ENCODE results near the gene MTHFD2.
"Not testable (repeated sequence)": the region's sequence is repeated elsewhere in the genome, so short reads cannot be mapped to it uniquely, and the experiment has no call there.

MTHFD2 gene

DNA sequence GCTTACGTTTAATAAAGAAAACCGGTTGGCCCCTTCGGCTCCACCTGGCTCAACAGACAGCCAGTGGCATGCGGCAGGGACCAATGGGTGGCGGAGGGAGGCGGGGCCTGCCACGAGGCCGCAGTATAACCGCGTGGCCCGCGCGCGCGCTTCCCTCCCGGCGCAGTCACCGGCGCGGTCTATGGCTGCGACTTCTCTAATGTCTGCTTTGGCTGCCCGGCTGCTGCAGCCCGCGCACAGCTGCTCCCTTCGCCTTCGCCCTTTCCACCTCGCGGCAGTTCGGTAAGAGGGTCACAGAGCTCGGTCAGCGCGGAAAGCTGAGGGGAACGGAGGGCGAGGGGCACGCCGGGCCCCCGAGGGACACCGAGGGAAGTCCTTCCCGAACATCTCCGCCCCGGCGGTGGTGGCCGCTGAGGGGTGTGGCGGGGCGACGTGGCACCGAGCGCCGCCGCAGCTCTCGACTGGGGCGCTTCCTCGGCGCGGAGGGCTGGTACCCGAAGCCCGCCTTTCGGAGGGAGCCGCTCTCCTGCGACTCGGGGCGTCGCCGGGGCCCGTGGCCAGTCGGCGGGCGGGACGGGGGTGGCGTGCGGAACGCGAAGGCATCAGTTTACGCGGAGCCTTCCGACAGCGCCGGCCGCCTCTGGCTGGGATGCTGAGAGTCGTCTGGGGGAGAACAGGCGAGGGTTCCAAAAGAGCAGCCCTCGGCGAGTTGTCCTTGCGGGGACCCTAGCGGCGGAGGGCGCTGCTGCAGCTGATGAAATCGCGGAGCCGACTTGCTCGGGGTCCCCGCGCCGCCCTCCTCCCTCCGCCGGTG lies at the start of gene MTHFD2:
TSS of gene MTHFD2 (plus strand) at position 155 of the 814 bp plus-strand sequence. CDS start at position 182, 27 bp downstream.
- peak; percentile 95 for DNase-seq (ENCODE audit: low spot score)

DNA sequence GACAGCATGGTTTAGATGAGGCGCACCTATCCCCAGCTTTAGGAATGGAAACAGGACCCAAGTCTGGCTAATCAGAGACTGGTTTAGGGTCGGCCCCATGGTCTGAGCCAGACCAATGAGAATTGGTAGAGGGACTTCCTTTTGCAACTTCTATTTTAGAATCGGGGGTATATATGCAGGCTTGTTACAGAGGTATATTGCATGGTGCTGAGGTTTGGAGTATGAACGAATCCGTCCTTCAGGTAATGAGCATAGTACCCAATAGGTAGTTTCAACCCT lies 49.2 kb upstream of the MTHFD2 start:
- no peak for DNase-seq (ENCODE audit: low spot score)

DNA sequence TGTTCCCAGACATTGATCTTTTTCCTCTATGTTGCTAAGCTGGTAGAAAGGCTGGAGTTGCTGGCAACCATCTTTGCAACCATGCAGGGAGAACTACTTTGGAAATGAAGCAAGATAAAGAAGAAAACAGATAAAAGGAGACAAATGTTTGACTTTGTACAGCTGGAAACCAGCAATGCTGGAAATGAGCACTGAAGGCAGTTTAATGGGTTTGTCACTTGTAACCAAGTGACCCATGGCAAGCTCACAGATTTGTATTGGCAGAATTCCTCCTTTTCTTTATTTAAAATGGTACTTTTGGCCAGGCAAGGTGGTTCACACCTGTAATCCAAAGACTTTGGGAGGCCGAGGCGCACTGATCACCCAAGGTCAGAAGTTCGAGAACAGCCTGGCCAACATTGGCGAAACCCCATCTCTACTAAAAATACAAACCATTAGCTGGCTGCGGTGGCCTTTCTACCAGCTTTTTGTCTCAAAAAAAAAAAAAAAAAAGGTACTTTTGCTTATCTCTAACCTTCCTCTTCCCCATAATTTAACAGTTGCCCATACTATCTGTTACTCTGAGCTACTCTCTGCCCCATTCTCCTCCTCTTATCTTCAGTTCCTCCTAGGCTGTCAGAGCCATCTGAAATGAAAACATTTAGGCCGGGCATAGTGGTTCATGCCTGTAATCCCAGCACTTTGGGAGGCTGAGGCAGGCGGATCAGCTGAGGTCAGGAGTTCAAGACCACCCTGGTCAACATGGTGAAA lies 48.7 kb upstream of the MTHFD2 start:
- no peak for DNase-seq (ENCODE audit: low spot score)

DNA sequence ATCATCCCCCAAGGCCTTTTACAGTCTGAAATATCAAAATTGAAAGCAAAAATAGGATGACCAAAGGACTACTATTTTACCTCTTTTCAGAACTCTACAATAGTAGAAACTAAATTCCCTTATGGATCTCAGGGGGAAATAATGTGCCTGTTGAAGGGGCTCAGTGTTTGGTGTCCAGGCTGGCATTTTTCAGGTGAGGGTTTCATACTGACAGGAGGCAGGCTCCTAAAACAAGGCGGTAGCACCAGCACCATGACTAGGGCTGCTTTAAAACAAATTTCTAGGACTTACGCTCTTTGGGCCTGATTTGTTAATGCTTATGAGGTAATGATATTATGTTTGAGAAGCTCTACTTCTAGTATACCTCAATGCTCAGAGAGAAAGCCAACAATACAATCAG lies 45.5 kb upstream of the MTHFD2 start:
- no peak for DNase-seq (ENCODE audit: low spot score)

DNA sequence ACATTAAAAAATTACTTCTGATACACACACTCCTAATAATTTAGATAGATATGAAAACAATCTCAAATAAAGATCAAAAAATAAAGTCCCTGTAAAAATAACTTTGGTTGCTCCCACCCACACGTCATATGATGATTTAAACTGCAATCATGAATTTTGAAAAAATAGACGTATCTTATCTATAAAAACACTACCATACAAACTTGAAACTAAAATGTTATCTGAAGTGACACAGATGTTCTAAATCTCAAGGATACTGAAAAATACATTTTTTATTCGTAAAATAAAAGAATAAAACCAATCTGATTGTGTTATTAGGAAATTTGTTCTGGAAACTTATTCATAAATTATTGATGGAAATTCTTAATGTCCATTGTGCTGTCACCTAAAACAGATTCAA lies 42.6 kb upstream of the MTHFD2 start:
- DNase-seq (ENCODE audit: low spot score) = no peak

- no peak for DNase-seq (ENCODE audit: low spot score)
These were observed 35.5 kb upstream of the MTHFD2 start for GRCh38 chr2:74162951-74163350.

GRCh38 chr2:74164761-74165160 lies 33.7 kb upstream of the MTHFD2 start:
- no peak for DNase-seq (ENCODE audit: low spot score)

DNA sequence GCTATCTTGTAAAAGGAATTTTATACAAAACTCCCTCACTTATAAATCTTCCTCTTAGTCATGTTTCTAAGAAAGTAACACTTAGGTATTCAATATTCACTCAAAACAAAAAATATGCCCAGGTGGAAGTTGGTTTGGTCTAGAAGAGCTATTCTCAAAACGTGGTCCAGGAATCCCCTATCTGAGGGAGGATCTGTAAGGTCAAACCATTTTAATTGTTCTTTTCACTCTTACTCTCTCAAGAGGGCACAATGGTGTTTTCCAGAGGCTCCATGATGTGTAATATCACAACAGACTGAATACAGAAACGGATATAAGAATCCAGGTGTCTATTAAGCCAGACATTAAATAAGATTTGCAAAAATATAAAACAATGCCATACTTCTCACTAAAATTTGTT lies 29.7 kb upstream of the MTHFD2 start:
- no peak for DNase-seq (ENCODE audit: low spot score)

- no peak for DNase-seq (ENCODE audit: low spot score)
These were observed 23.5 kb upstream of the MTHFD2 start for GRCh38 chr2:74174909-74175308.

DNA sequence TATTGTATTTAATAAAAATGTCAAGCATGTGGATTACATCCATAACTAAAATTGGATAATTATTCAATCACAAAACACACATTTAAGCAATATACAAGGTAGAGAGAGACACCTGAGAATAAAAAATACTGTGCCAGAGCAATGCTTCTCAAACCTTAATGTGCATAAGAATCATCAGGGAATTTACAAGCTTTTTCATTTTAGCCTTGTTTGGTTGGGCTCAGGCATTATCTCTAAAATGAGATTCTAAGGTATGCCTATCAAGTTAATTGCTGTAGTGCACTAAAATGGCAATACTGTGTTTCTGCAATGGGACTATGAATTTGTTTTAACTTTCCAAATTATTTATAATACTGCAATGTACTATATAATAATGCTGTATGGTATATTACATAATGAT lies 20.7 kb upstream of the MTHFD2 start:
- no peak for DNase-seq (ENCODE audit: low spot score)

GRCh38 chr2:74178211-74179062 lies 20.0 kb upstream of the MTHFD2 start, which contains the start of gene MOB1A:
TSS of gene MOB1A (minus strand) at chr2:74178879. CDS start at chr2:74178674, 205 bp downstream.
- peak; percentile 98 for DNase-seq (ENCODE audit: low spot score)

DNA sequence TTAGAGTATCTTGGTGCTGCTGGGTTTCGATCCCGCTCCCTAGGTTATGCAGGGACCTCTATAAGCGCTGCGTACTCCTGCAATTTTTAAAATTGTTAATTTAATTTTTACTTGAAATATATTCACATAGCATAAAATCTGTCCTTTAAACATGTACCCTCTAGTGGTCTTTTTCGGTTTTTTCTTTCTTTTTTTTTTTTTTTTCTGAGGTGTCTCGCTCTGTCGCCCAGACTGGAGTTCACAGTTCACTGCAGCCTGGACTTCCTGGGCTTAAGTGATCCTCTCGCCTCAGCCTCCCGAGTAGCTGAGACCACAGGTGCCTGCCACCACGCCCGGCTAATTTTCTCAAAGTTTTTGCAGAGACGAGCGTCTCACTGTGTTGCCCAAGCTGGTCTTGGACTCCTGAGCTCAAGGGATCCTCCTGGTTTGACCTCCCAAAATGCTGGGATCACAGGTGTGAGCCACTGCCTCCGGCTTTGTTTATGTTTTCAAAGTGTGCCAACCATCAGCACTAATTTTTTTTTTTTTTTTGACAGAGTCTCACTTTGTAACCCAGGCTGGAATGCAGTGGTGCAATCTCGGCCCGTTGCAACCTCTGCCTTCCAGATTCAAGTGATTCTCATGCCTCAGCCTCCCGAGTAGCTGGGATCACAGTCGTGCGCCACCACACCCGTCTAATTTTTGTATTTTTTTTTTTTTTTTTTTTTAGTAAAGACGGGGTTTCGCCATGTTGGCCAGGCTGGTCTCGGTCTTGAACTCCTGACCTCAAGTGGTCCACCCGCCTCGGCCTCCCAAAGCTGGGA lies 19.2 kb upstream of the MTHFD2 start:
- no peak for DNase-seq (ENCODE audit: low spot score)

GRCh38 chr2:74181739-74182138 lies 16.7 kb upstream of the MTHFD2 start:
- DNase-seq (ENCODE audit: low spot score) = peak; percentile 22

GRCh38 chr2:74183878-74184277 lies 14.5 kb upstream of the MTHFD2 start:
- no peak for DNase-seq (ENCODE audit: low spot score)

DNA sequence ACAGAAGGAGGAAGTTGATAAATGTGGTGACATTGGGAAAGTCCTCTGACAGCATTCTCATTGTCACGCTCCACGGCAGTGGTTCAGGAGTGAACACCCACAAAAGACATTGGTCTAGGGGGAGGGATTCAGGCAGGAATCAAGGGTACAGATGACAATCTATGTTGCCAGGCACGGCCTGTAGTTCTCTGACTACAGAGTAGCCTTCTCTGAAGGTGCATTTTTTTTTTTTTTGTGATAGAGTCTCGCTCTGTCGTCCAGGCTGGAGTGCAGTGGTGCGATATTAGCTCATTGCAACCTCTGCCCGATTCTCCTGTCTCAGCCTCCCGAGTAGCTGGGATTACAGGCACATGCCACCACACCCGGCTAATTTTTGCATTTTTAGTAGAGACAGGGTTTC lies 12.4 kb upstream of the MTHFD2 start:
- no peak for DNase-seq (ENCODE audit: low spot score)

GRCh38 chr2:74186706-74187105 lies 11.7 kb upstream of the MTHFD2 start:
- not testable (repeated sequence) for DNase-seq (ENCODE audit: low spot score)

GRCh38 chr2:74188018-74188601 lies 10.3 kb upstream of the MTHFD2 start:
- DNase-seq (ENCODE audit: low spot score) = peak; percentile 87

GRCh38 chr2:74188696-74189095 lies 9.7 kb upstream of the MTHFD2 start:
- no peak for DNase-seq (ENCODE audit: low spot score)

- no peak for DNase-seq (ENCODE audit: low spot score)
These were observed 6.6 kb upstream of the MTHFD2 start for GRCh38 chr2:74191596-74192380.

DNA sequence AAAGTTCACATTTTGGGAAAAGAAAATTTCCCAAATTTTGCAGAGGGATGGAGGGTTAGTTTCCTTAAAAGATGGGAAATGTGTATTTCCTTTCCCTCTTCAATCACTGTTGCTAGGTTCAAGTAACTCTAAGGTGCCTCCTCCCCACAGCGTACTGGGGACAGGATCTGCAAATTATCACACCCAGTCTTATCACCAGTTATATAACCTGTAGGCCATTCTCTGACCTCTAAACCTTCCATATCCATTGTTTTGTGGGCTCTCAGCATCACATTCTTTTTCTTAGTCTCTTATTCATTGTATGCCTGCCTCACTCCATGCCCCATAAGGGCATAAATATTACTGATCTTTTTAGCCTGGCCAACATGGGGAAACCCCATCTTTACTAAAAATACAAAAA lies 3.6 kb upstream of the MTHFD2 start:
- no peak for DNase-seq (ENCODE audit: low spot score)

GRCh38 chr2:74197049-74197448 lies 1.4 kb upstream of the MTHFD2 start:
- no peak for DNase-seq (ENCODE audit: low spot score)

Data from AG20443 (cell line).